ENCODE data around the gene TAF10. TPM values are rescaled to one million over a fixed set of nuclear protein-coding genes. Genes with fewer than 3 reads are reported as not detected.

TAF10 gene
- total RNA-seq (2016; rRNA removed; fragmentation: Illumina TruSeq; extraction: Trizol): 51.0 and 71.3 TPM in 2 replicates
- 280 and 312 TPM in 2 replicates for total RNA-seq (2016; cell fraction: cytosol; rRNA removed; fragmentation: Illumina TruSeq; extraction: Trizol; ENCODE audit: low read depth)
- total RNA-seq (2016; cell fraction: insoluble cytoplasmic fraction; rRNA removed; fragmentation: Illumina TruSeq; extraction: Trizol): 37.8 and 65.8 TPM in 2 replicates
- 172 and 203 TPM in 2 replicates for total RNA-seq (2016; cell fraction: membrane; rRNA removed; fragmentation: Illumina TruSeq; extraction: Trizol)
- 23.9 and 34.5 TPM in 2 replicates for total RNA-seq (2016; cell fraction: nucleus; rRNA removed; fragmentation: Illumina TruSeq; extraction: Trizol)
- 134 and 142 TPM in 2 replicates for polyA plus RNA-seq (2011; rRNA removed)
- polyA plus RNA-seq (2011; cell fraction: cytosol; rRNA removed): 64.4 and 94.2 TPM in 2 replicates
- polyA plus RNA-seq (2011; cell fraction: nucleus; rRNA removed): 76.4 and 83.1 TPM in 2 replicates
- polyA plus RNA-seq (2012): 79.6 and 103 TPM in 2 replicates
- 614 TPM in 2 replicates for polyA plus RNA-seq (2016; cell fraction: cytosol; fragmentation: Illumina TruSeq; extraction: Trizol; ENCODE audit: low read depth)
- polyA plus RNA-seq (2016; cell fraction: insoluble cytoplasmic fraction; fragmentation: Illumina TruSeq; extraction: Trizol; ENCODE audit: low read depth): 76.0 and 96.8 TPM in 2 replicates
- 335 TPM in 2 replicates for polyA plus RNA-seq (2016; cell fraction: membrane; fragmentation: Illumina TruSeq; extraction: Trizol; ENCODE audit: low read depth)
- polyA plus RNA-seq (2016; cell fraction: nucleus; fragmentation: Illumina TruSeq; extraction: Trizol; ENCODE audit: insufficient read depth, low read depth): 91.8 and 94.6 TPM in 2 replicates
- polyA minus RNA-seq (2011; rRNA and poly(A)+ RNA removed; ENCODE audit: low replicate concordance): 60.8 and 157 TPM in 2 replicates
- polyA minus RNA-seq (2011; cell fraction: cytosol; rRNA and poly(A)+ RNA removed): 21.5 and 21.7 TPM in 2 replicates
- 13.3 and 17.4 TPM in 2 replicates for polyA minus RNA-seq (2011; cell fraction: nucleus; rRNA and poly(A)+ RNA removed)
- percentile 58 among the genes with signal in this experiment for Bru-seq, nascent RNA
- percentile 68 among the genes with signal in this experiment for BruChase-seq, experiment 1, labeled RNA remaining after a 6-hour chase
- percentile 55 among the genes with signal in this experiment for BruChase-seq, experiment 2, labeled RNA remaining after a 2-hour chase
- long read RNA-seq, experiment 1, partial matches to known transcripts: 2 of 6 reads
- long read RNA-seq, experiment 1, other reads (novel, unspliced or antisense): 0 of 6 reads
- long read RNA-seq, experiment 2, full-length matches to known transcripts: 110 of 134 reads
- long read RNA-seq, experiment 2, partial matches to known transcripts: 15 of 134 reads
- long read RNA-seq, experiment 2, other reads (novel, unspliced or antisense): 9 of 134 reads

DNA sequence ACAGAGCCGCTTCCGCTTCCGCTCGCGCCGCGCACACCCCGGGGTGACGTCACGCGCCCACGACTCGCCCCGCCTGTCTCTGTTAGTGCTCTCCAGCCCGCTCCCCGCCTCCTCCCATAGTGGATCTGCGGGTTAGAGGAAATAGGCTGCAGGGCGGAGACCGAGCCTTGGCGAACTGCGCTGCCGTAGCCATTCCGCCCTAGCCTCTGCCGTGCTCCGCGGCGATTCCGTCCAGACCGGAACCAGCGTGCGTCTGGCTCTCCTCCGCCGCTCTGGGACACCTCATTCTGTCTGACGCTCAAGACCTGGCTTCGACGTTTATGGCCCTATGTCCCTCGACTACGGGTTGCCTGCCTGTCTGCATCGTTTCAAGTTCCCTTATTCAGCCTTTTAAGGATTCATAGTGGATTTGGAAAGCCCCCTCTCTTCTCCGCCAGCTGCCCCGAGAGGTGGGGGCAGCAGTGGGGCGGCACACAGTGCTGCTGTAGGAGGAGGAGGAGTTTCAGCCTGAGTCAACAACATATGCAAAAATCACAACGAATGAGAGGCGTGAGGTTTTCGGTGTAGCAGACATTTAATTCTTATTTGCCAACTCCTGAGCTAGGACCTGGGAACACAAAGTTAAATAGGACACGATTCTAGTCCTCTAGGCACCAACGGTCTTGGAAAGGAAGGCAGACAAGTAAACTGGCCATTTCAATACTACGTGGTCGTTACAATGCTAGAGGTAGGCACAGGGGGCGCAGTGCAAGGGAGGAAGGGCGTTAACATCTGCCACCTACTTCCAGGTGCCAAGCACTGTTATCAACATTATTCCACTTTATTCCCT is at the start of gene TAF10:
Gene TAF10, minus strand, starts transcription at position 4 of the 829 bp plus-strand sequence. CDS start 27 bp downstream, outside the sequence.
- ChIA-PET POLR2A (interaction anchor here (0.6 to 3.1 kb wide), 10 partner anchors 8 to 222 kb away, joined by 3 to 24 read pairs (median 4); partner anchors contain the start of genes ARFIP2, ILK, MRPL17 and RRP8), CTCF (ENCODE audit: low intra/inter-chr PET ratio, low total read pairs) (no interaction called here)
- FAIRE-seq (peak; percentile 68), ATAC-seq (peak; percentile 92), DNase-seq (ENCODE audit: low spot score) (peak; percentile 87)
- peaks cover 7% of the 10 kb centered on the region for H3K79me2 ChIP-seq (ENCODE audit: insufficient read depth, low read length)
- peak within 1 kb of the TSS; percentile 93 for H3K27ac ChIP-seq (ENCODE audit: extremely low read length, insufficient read depth, low read length)
- BruUV-seq (replicated peaks): TSS peak; percentile 96
- WGBS (ENCODE audit: low lambda C conversion rate): 2% methylated on average over 14 of the region's 51 CpGs
- in situ Hi-C loops (cut with HindIII; ENCODE audit: extremely low pct_ligation_motif_present, low pct_unique_long_range_greater_than_20kb): no loop called here
- no peak within 1 kb of the TSS for H2AFZ ChIP-seq (ENCODE audit: low read length)
- peak within 1 kb of the TSS; percentile 96 for H3K9ac ChIP-seq (ENCODE audit: insufficient read depth, low read depth, low read length)
- intact Hi-C loops (cut with micrococcal nuclease; ENCODE audit: unreplicated experiment): loop anchor here (1.0 to 5.0 kb wide), 2 partner anchors 71 to 130 kb away; partner anchors contain the start of genes ARFIP2, MRPL17 and TIMM10B
- peaks cover 36% of the 10 kb centered on the region for H3K4me1 ChIP-seq (ENCODE audit: insufficient read depth, low read length)
- H3K9me3 ChIP-seq (ENCODE audit: low read length): no peaks in the 10 kb centered on the region
- no peaks in the 10 kb centered on the region for H4K20me1 ChIP-seq (ENCODE audit: insufficient read depth, low read length)
- H3K27me3 ChIP-seq (ENCODE audit: control insufficient read depth in 1 of 2, insufficient read depth in 2 of 2, low read length in 2 of 2): no peaks in the 10 kb centered on the region
- peak within 1 kb of the TSS; percentile 96 for H3K4me2 ChIP-seq (ENCODE audit: low read depth, low read length)
- H3K36me3 ChIP-seq (replicated peaks in 1 of 2; ENCODE audit: control insufficient read depth in 1 of 2, insufficient read depth in 2 of 2, low read length in 2 of 2): peaks cover 24 to 50% of the 10 kb centered on the region in 2 experiments
- peak within 1 kb of the TSS; percentile 81 to 93 (median 86) for H3K4me3 ChIP-seq (replicated peaks in 1 of 3; ENCODE audit: insufficient read depth in 1 of 3, low read depth in 2 of 3, low read length in 3 of 3)
- no peak; the same call in 1 of the 2 replicates for TF ChIP-seq ZKSCAN5 (CRISPR knock-in tag; IDR thresholded peaks at IDR 0.05)
- no peak for TF ChIP-seq ZNF121 (CRISPR knock-in tag; IDR thresholded peaks at IDR 0.05)
- no peak for TF ChIP-seq ZNF713 (CRISPR knock-in tag; IDR thresholded peaks at IDR 0.05)
- TF ChIP-seq, protein P1, sequence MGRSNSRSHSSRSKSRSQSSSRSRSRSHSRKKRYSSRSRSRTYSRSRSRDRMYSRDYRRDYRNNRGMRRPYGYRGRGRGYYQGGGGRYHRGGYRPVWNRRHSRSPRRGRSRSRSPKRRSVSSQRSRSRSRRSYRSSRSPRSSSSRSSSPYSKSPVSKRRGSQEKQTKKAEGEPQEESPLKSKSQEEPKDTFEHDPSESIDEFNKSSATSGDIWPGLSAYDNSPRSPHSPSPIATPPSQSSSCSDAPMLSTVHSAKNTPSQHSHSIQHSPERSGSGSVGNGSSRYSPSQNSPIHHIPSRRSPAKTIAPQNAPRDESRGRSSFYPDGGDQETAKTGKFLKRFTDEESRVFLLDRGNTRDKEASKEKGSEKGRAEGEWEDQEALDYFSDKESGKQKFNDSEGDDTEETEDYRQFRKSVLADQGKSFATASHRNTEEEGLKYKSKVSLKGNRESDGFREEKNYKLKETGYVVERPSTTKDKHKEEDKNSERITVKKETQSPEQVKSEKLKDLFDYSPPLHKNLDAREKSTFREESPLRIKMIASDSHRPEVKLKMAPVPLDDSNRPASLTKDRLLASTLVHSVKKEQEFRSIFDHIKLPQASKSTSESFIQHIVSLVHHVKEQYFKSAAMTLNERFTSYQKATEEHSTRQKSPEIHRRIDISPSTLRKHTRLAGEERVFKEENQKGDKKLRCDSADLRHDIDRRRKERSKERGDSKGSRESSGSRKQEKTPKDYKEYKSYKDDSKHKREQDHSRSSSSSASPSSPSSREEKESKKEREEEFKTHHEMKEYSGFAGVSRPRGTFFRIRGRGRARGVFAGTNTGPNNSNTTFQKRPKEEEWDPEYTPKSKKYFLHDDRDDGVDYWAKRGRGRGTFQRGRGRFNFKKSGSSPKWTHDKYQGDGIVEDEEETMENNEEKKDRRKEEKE (IDR thresholded peaks at IDR 0.05): no peak
- no peak for TF ChIP-seq MAF1 (CRISPR knock-in tag; IDR thresholded peaks at IDR 0.05; ENCODE audit: borderline replicate concordance)
- TF ChIP-seq ZNF143 (CRISPR knock-in tag; IDR thresholded peaks at IDR 0.05): no peak
- TF ChIP-seq, protein P2, sequence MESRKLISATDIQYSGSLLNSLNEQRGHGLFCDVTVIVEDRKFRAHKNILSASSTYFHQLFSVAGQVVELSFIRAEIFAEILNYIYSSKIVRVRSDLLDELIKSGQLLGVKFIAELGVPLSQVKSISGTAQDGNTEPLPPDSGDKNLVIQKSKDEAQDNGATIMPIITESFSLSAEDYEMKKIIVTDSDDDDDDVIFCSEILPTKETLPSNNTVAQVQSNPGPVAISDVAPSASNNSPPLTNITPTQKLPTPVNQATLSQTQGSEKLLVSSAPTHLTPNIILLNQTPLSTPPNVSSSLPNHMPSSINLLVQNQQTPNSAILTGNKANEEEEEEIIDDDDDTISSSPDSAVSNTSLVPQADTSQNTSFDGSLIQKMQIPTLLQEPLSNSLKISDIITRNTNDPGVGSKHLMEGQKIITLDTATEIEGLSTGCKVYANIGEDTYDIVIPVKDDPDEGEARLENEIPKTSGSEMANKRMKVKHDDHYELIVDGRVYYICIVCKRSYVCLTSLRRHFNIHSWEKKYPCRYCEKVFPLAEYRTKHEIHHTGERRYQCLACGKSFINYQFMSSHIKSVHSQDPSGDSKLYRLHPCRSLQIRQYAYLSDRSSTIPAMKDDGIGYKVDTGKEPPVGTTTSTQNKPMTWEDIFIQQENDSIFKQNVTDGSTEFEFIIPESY (CRISPR knock-in tag; IDR thresholded peaks at IDR 0.05): no peak
- peak; percentile 88 for TF ChIP-seq GABPA (IDR thresholded peaks at IDR 0.05; ENCODE audit: low read depth, low read length)
- TF ChIP-seq GABPA (CRISPR knock-in tag; IDR thresholded peaks at IDR 0.05; ENCODE audit: low read depth): peak; percentile 84
- TF ChIP-seq, protein P3, sequence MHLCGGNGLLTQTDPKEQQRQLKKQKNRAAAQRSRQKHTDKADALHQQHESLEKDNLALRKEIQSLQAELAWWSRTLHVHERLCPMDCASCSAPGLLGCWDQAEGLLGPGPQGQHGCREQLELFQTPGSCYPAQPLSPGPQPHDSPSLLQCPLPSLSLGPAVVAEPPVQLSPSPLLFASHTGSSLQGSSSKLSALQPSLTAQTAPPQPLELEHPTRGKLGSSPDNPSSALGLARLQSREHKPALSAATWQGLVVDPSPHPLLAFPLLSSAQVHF (CRISPR knock-in tag; IDR thresholded peaks at IDR 0.05): no peak; the same call in 1 of the 2 replicates

Data from HepG2 (cell line).